Neural cell (in vitro differentiated cells): ENCODE data around the gene SUPT3H. TPM values are rescaled to one million over a fixed set of nuclear protein-coding genes. Genes with fewer than 3 reads are reported as not detected.

Experiments
- H2AFZ ChIP-seq: fragments of 200-600, 300-800 bp; sonication (generic), shearing (Covaris generic); 2 replicates; pipeline ENCODE4 v1.6.0; 2014; ENCODE audit warnings: low read depth, mild to moderate bottlenecking, antibody characterized with exemption, low read length, moderate library complexity
- H3F3A ChIP-seq: fragments of 200-600 bp; shearing (Covaris generic); 2 replicates; pipeline ENCODE4 v1.6.1; 2016; ENCODE audit warnings: mild to moderate bottlenecking, moderate library complexity, mixed read lengths, antibody characterized with exemption, low read length; ENCODE audit not compliant: insufficient read depth, poor library complexity, severe bottlenecking
- H3K27ac ChIP-seq: fragments of 200-600, 300-800 bp; sonication (generic), shearing (Covaris generic); 2 replicates; pipeline ENCODE4 v1.5.1; 2014; ENCODE audit warnings: mild to moderate bottlenecking, low read length, moderate library complexity
- H3K27me3 ChIP-seq: fragments of 300-800, 200-600 bp; sonication (generic), shearing (Covaris generic); 2 replicates; pipeline ENCODE4 v1.6.0; 2014; ENCODE audit warnings: mild to moderate bottlenecking, low read depth, low read length, moderate library complexity; ENCODE audit not compliant: insufficient read depth
- H3K36me3 ChIP-seq: fragments of 300-800, 200-600 bp; sonication (generic), shearing (Covaris generic); 2 replicates; pipeline ENCODE4 v1.5.1; 2014; ENCODE audit warnings: mild to moderate bottlenecking, antibody characterized with exemption, low read length, moderate library complexity; ENCODE audit not compliant: insufficient read depth
- H3K4me2 ChIP-seq: fragments of 300-800, 200-600 bp; sonication (generic), shearing (Covaris generic); 2 replicates; pipeline ENCODE4 v1.6.0; 2014; ENCODE audit warnings: mild to moderate bottlenecking, low read length
- H3K4me3 ChIP-seq: fragments of 300-800, 200-600 bp; sonication (generic), shearing (Covaris generic); 2 replicates; pipeline ENCODE4 v1.5.1; 2014; ENCODE audit warnings: mild to moderate bottlenecking, low read length, moderate library complexity
- H3K79me2 ChIP-seq: fragments of 200-600 bp; shearing (Covaris generic); replicated peaks from 2 replicates; pipeline ENCODE4 v1.6.0; 2014; ENCODE audit warnings: mild to moderate bottlenecking, low read length, moderate library complexity; ENCODE audit not compliant: insufficient read depth
- H3K9ac ChIP-seq: fragments of 300-800, 200-600 bp; sonication (generic), shearing (Covaris generic); 2 replicates; pipeline ENCODE4 v1.6.1; 2016; ENCODE audit warnings: mild to moderate bottlenecking, low read length, mixed read lengths
- H3K9me2 ChIP-seq: fragments of 200-600 bp; shearing (Covaris generic); 2 replicates; pipeline ENCODE4 v1.6.1; 2016; ENCODE audit warnings: mild to moderate bottlenecking, low read length, mixed read lengths; ENCODE audit not compliant: insufficient read depth
- H3K9me3 ChIP-seq: fragments of 200-600, 300-800 bp; sonication (generic), shearing (Covaris generic); 2 replicates; pipeline ENCODE4 v1.6.1; 2016; ENCODE audit warnings: mild to moderate bottlenecking, mixed run types, low read length, moderate library complexity, mixed read lengths
- H4K20me1 ChIP-seq: fragments of 200-600 bp; shearing (Covaris generic); 2 replicates; pipeline ENCODE4 v1.6.1; 2016; ENCODE audit warnings: mild to moderate bottlenecking, mixed run types; ENCODE audit not compliant: insufficient read depth
- EP300 ChIP-seq: fragments of 450-650 bp; conservative IDR thresholded peaks from 2 replicates; pipeline ENCODE4 v1.6.1; 2014; ENCODE audit warnings: antibody characterized with exemption, mild to moderate bottlenecking, moderate library complexity; ENCODE audit not compliant: poor library complexity, severe bottlenecking
- EZH2 ChIP-seq: fragments of 200-600, 300-800 bp; shearing (Covaris generic), sonication (generic); IDR thresholded peaks from 2 replicates; pipeline ENCODE4 v1.6.1; 2014; ENCODE audit warnings: antibody characterized with exemption, low read length, borderline replicate concordance, mild to moderate bottlenecking; ENCODE audit not compliant: insufficient read depth, poor library complexity, severe bottlenecking
- MXI1 ChIP-seq: fragments of 450-650 bp; conservative IDR thresholded peaks from 2 replicates; pipeline ENCODE4 v1.6.1; 2014; ENCODE audit warnings: antibody characterized with exemption, mild to moderate bottlenecking; ENCODE audit not compliant: poor library complexity, severe bottlenecking
- POLR2AphosphoS5 ChIP-seq: IDR thresholded peaks from 2 replicates; pipeline ENCODE4 v1.6.1; 2012
- RAD21 ChIP-seq: fragments of 450-650 bp; conservative IDR thresholded peaks from 2 replicates; pipeline ENCODE4 v1.6.1; 2014; ENCODE audit warnings: antibody characterized with exemption, mild to moderate bottlenecking, moderate library complexity
- SMC3 ChIP-seq: fragments of 450-650 bp; conservative IDR thresholded peaks from 2 replicates; pipeline ENCODE4 v1.6.1; 2014; ENCODE audit warnings: antibody characterized with exemption, mild to moderate bottlenecking, moderate library complexity; ENCODE audit not compliant: poor library complexity
- TAF1 ChIP-seq: IDR thresholded peaks from 2 replicates; pipeline ENCODE4 v1.6.1; 2012; ENCODE audit warnings: low read depth
- polyA plus RNA-seq: library from polyadenylated mRNA; depleted of rRNA; stranded (reverse); fragments of >200 nt; gene quantifications from 2 replicates; pipeline ENCODE4 v1.2.3, GENCODE V29; 2014
- TF ChIP-seq, protein P1 (sequence below): fragments of 450-650 bp; IDR thresholded peaks from 2 replicates; pipeline ENCODE4 v1.5.1; 2014; ENCODE audit warnings: antibody characterized with exemption, mild to moderate bottlenecking, moderate library complexity; ENCODE audit not compliant: poor library complexity, severe bottlenecking
- TF ChIP-seq, protein P2 (sequence below): IDR thresholded peaks from 2 replicates; pipeline ENCODE4 v1.6.1; 2012; ENCODE audit warnings: borderline replicate concordance

SUPT3H gene
- polyA plus RNA-seq, 1 donor from 2014 or later = 6.8 TPM

GRCh38 chr6:44995486-44996132 lies 382.1 kb downstream of the SUPT3H start:
- Histone ChIP-seq H3K9me2 (no peaks in the 10 kb centered on the region), H3K9ac (no peak overlapping the region), H3K36me3 (no peaks in the 10 kb centered on the region), H3K27me3 (no peaks in the 10 kb centered on the region), H4K20me1 (no peaks in the 10 kb centered on the region), H2AFZ (no peak overlapping the region), H3K4me3 (no peak overlapping the region), H3F3A (no peaks in the 10 kb centered on the region), H3K9me3 (no peaks in the 10 kb centered on the region), H3K4me2 (no peak overlapping the region), H3K79me2 (no peaks in the 10 kb centered on the region), H3K27ac (no peak overlapping the region)
- TF ChIP-seq, protein P1, sequence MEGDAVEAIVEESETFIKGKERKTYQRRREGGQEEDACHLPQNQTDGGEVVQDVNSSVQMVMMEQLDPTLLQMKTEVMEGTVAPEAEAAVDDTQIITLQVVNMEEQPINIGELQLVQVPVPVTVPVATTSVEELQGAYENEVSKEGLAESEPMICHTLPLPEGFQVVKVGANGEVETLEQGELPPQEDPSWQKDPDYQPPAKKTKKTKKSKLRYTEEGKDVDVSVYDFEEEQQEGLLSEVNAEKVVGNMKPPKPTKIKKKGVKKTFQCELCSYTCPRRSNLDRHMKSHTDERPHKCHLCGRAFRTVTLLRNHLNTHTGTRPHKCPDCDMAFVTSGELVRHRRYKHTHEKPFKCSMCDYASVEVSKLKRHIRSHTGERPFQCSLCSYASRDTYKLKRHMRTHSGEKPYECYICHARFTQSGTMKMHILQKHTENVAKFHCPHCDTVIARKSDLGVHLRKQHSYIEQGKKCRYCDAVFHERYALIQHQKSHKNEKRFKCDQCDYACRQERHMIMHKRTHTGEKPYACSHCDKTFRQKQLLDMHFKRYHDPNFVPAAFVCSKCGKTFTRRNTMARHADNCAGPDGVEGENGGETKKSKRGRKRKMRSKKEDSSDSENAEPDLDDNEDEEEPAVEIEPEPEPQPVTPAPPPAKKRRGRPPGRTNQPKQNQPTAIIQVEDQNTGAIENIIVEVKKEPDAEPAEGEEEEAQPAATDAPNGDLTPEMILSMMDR = no peak
- TF ChIP-seq RAD21 (no peak), POLR2AphosphoS5 (no peak), SMC3 (no peak), TAF1 (no peak), EZH2 (no peak), MXI1 (no peak), EP300 (no peak)
- TF ChIP-seq, protein P2, sequence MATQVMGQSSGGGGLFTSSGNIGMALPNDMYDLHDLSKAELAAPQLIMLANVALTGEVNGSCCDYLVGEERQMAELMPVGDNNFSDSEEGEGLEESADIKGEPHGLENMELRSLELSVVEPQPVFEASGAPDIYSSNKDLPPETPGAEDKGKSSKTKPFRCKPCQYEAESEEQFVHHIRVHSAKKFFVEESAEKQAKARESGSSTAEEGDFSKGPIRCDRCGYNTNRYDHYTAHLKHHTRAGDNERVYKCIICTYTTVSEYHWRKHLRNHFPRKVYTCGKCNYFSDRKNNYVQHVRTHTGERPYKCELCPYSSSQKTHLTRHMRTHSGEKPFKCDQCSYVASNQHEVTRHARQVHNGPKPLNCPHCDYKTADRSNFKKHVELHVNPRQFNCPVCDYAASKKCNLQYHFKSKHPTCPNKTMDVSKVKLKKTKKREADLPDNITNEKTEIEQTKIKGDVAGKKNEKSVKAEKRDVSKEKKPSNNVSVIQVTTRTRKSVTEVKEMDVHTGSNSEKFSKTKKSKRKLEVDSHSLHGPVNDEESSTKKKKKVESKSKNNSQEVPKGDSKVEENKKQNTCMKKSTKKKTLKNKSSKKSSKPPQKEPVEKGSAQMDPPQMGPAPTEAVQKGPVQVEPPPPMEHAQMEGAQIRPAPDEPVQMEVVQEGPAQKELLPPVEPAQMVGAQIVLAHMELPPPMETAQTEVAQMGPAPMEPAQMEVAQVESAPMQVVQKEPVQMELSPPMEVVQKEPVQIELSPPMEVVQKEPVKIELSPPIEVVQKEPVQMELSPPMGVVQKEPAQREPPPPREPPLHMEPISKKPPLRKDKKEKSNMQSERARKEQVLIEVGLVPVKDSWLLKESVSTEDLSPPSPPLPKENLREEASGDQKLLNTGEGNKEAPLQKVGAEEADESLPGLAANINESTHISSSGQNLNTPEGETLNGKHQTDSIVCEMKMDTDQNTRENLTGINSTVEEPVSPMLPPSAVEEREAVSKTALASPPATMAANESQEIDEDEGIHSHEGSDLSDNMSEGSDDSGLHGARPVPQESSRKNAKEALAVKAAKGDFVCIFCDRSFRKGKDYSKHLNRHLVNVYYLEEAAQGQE = no peak

GRCh38 chr6:44989391-44989790 lies 388.3 kb downstream of the SUPT3H start:
- no peak overlapping the region for H2AFZ ChIP-seq
- H3K4me2 ChIP-seq = no peak overlapping the region
- H3K36me3 ChIP-seq = no peaks in the 10 kb centered on the region
- no peak overlapping the region for H3K4me3 ChIP-seq
- no peak overlapping the region for H3K9ac ChIP-seq
- no peak overlapping the region for H3K27ac ChIP-seq
- no peaks in the 10 kb centered on the region for H3K27me3 ChIP-seq
- no peaks in the 10 kb centered on the region for H4K20me1 ChIP-seq
- no peaks in the 10 kb centered on the region for H3F3A ChIP-seq
- no peaks in the 10 kb centered on the region for H3K9me2 ChIP-seq
- no peaks in the 10 kb centered on the region for H3K9me3 ChIP-seq
- no peaks in the 10 kb centered on the region for H3K79me2 ChIP-seq
- TF ChIP-seq MXI1 = no peak
- no peak for TF ChIP-seq RAD21
- no peak for TF ChIP-seq POLR2AphosphoS5
- no peak for TF ChIP-seq EZH2
- TF ChIP-seq, protein P1 = no peak
- TF ChIP-seq, protein P2 = no peak
- no peak for TF ChIP-seq SMC3
- no peak for TF ChIP-seq EP300
- TF ChIP-seq TAF1 = no peak
